ENCODE results near the gene ST6GAL2. TPM values are rescaled to one million over a fixed set of nuclear protein-coding genes. Genes with fewer than 3 reads are reported as not detected.

Gene ST6GAL2
- total and polyA plus RNA-seq, 3 experiments from 2014 or later: not detected

DNA sequence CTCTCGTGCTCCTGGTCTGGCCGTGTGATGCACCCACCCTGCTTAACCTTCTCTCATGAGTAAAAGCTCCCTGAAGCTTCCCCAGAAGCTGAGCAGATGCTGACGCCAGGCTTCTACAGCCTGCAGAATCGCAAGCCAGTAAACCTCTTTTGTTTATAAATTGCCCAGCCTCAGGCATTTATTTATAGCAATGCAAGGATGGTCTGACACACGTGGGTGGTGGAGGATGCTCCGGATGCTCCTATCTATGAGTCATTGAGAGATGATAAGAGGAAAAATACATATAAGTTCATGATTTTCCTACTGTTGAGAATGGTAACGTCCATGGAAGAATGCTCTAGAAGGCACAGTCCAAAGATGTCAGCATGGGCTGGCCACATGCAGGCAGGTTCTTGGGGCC, 8.6 kb upstream of the ST6GAL2 start:
- H3K36me3 Mint-ChIP-seq: no peaks in the 10 kb centered on the region
- peaks cover 0 to 10% (median 0%) of the 10 kb centered on the region in 5 donors for H3K9me3 Mint-ChIP-seq
- no peaks in the 10 kb centered on the region for H3K9me3 ChIP-seq (ENCODE audit: low read length)
- H3K27me3 ChIP-seq (ENCODE audit: insufficient read depth, low read length, poor library complexity, severe bottlenecking): no peaks in the 10 kb centered on the region
- ChIA-PET CTCF (no interaction called here), POLR2A (no interaction called here)
- no peak overlapping the region for H3K27ac ChIP-seq (ENCODE audit: low read depth, low read length)
- DNase-seq: no peak
- no peaks in the 10 kb centered on the region for H3K36me3 ChIP-seq (ENCODE audit: insufficient read depth, low read length)
- no peaks in the 10 kb centered on the region for H3K4me1 ChIP-seq (ENCODE audit: insufficient read depth, low read length)
- H3K4me3 Mint-ChIP-seq: no peak overlapping the region
- H3K27me3 Mint-ChIP-seq: peaks cover 0 to 2% of the 10 kb centered on the region in 2 donors
- H3K4me1 Mint-ChIP-seq: no peaks in the 10 kb centered on the region
- H3K27ac Mint-ChIP-seq: no peak overlapping the region
- no peak overlapping the region for H3K4me3 ChIP-seq (ENCODE audit: low read length)

GRCh38 chr2:106892048-106892447, 6.1 kb upstream of the ST6GAL2 start:
- H3K4me1 ChIP-seq (ENCODE audit: insufficient read depth, low read length): no peaks in the 10 kb centered on the region
- H3K4me3 ChIP-seq (ENCODE audit: low read length): no peak overlapping the region
- Mint-ChIP-seq H3K27ac (no peak overlapping the region), H3K36me3 (no peaks in the 10 kb centered on the region), H3K4me1 (no peaks in the 10 kb centered on the region), H3K9me3 (peaks cover 0 to 7% (median 0%) of the 10 kb centered on the region in 5 donors), H3K27me3 (peaks cover 0 to 5% of the 10 kb centered on the region in 2 donors), H3K4me3 (no peak overlapping the region)
- H3K36me3 ChIP-seq (ENCODE audit: insufficient read depth, low read length): no peaks in the 10 kb centered on the region
- ChIA-PET CTCF (no interaction called here), POLR2A (no interaction called here)
- H3K27ac ChIP-seq (ENCODE audit: low read depth, low read length): no peak overlapping the region
- no peaks in the 10 kb centered on the region for H3K27me3 ChIP-seq (ENCODE audit: insufficient read depth, low read length, poor library complexity, severe bottlenecking)
- no peaks in the 10 kb centered on the region for H3K9me3 ChIP-seq (ENCODE audit: low read length)
- no peak for DNase-seq

- ChIA-PET CTCF (no interaction called here), POLR2A (no interaction called here)
- H3K9me3 Mint-ChIP-seq: peaks cover 0 to 7% (median 2%) of the 10 kb centered on the region in 5 donors
- no peak overlapping the region for H3K27ac Mint-ChIP-seq
- H3K4me1 Mint-ChIP-seq: peaks cover 0 to 3% (median 0%) of the 10 kb centered on the region in 3 donors
- H3K27me3 Mint-ChIP-seq: peaks cover 4 to 8% of the 10 kb centered on the region in 2 donors
- Histone ChIP-seq H3K4me1 (ENCODE audit: insufficient read depth, low read length) (no peaks in the 10 kb centered on the region), H3K27ac (ENCODE audit: low read depth, low read length) (no peak overlapping the region), H3K27me3 (ENCODE audit: insufficient read depth, low read length, poor library complexity, severe bottlenecking) (no peaks in the 10 kb centered on the region), H3K9me3 (ENCODE audit: low read length) (no peaks in the 10 kb centered on the region), H3K4me3 (ENCODE audit: low read length) (no peak overlapping the region), H3K36me3 (ENCODE audit: insufficient read depth, low read length) (no peaks in the 10 kb centered on the region)
- H3K36me3 Mint-ChIP-seq: no peaks in the 10 kb centered on the region
- H3K4me3 Mint-ChIP-seq: no peak overlapping the region
- no peak for DNase-seq
Observed at GRCh38 chr2:106890606-106891005, 4.6 kb upstream of the ST6GAL2 start.

DNA sequence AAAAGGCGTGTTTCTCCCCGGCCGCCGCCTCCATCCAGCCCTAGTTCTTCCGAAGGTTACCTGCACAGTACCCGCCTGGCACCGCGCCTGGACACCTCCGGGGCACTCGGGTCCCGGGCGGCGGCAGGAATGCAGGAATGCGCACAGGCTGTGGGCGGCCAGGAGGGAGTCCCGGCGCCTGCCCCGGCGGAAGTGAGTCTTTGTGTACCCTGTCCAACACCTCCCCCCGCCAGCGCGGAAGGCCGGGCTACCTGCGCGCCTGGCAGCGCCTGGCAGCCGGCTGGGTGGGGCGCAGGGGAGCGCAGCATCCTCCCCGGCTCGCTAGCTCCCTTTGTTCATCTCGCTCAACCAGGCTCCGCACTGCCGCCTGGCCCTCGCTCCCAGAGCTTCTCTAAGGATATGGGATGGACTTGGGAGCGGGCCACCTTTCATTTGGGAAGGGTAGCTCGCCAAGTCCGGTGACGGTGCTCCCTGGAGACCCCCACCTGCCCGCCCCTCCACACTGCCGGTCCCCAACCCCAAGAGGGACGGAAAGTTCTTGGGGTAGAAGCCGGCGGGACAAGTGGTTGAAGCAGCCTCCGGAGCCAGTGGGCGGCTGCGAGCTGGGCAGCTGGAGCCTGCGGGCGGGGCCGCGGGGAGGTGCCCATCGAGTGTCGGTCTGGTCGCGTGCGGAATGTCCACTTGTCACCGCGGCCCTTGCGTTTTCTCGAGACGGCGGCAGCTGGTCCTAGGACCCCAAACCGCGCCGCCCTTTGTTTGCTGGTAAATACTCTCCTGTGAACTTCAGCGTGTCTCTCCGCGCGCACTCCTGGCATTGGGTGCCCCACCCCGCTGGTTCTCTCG, 1.2 kb upstream of the ST6GAL2 start:
- H3K4me3 Mint-ChIP-seq: no peak overlapping the region
- CTCF ChIA-PET: no interaction called here
- no peak for DNase-seq
- no peak overlapping the region for H3K4me3 ChIP-seq (ENCODE audit: low read length)
- no peaks in the 10 kb centered on the region for H3K4me1 ChIP-seq (ENCODE audit: insufficient read depth, low read length)
- H3K27ac Mint-ChIP-seq: no peak overlapping the region
- no peaks in the 10 kb centered on the region for H3K9me3 ChIP-seq (ENCODE audit: low read length)
- POLR2A ChIA-PET: no interaction called here
- no peak overlapping the region for H3K27ac ChIP-seq (ENCODE audit: low read depth, low read length)
- no peaks in the 10 kb centered on the region for H3K36me3 ChIP-seq (ENCODE audit: insufficient read depth, low read length)
- no peaks in the 10 kb centered on the region for H3K36me3 Mint-ChIP-seq
- H3K4me1 Mint-ChIP-seq: peaks cover 0 to 4% (median 3%) of the 10 kb centered on the region in 3 donors
- no peaks in the 10 kb centered on the region for H3K27me3 ChIP-seq (ENCODE audit: insufficient read depth, low read length, poor library complexity, severe bottlenecking)
- H3K27me3 Mint-ChIP-seq: peaks cover 16 to 19% of the 10 kb centered on the region in 2 donors
- H3K9me3 Mint-ChIP-seq: peaks cover 0 to 7% (median 2%) of the 10 kb centered on the region in 5 donors

DNA sequence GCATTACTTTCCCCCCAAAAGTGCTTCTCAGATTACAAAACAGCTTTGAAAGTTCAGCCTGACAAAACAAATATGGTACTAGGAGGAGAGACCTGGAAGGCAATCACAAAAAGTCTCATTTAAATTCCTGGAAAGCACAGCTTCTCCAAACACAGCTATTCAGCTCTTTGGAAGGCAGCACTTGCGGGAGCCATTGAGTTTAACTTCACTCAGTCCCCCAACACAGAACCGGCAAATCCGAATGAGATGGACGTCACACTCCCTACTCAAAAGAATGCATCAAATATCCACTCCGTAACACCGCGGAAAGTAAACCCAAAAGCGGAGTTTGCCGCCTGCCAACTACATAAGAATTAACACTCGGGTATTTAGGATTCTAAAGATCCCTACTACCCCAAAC, 638 bp downstream of the ST6GAL2 start:
- H3K9me3 ChIP-seq (ENCODE audit: low read length): no peaks in the 10 kb centered on the region
- H3K4me1 ChIP-seq (ENCODE audit: insufficient read depth, low read length): no peaks in the 10 kb centered on the region
- Mint-ChIP-seq H3K4me3 (peak overlapping the region in 1 of 7 donors; percentile 48), H3K4me1 (peaks cover 0 to 4% (median 3%) of the 10 kb centered on the region in 3 donors), H3K9me3 (peaks cover 0 to 7% (median 2%) of the 10 kb centered on the region in 5 donors), H3K27ac (no peak overlapping the region), H3K27me3 (peaks cover 16 to 23% of the 10 kb centered on the region in 2 donors), H3K36me3 (no peaks in the 10 kb centered on the region)
- H3K36me3 ChIP-seq (ENCODE audit: insufficient read depth, low read length): no peaks in the 10 kb centered on the region
- ChIA-PET POLR2A (no interaction called here), CTCF (no interaction called here)
- DNase-seq: no peak
- H3K4me3 ChIP-seq (ENCODE audit: low read length): no peak overlapping the region
- no peak overlapping the region for H3K27ac ChIP-seq (ENCODE audit: low read depth, low read length)
- H3K27me3 ChIP-seq (ENCODE audit: insufficient read depth, low read length, poor library complexity, severe bottlenecking): no peaks in the 10 kb centered on the region

- Histone ChIP-seq H3K36me3 (ENCODE audit: insufficient read depth, low read length) (no peaks in the 10 kb centered on the region), H3K4me1 (ENCODE audit: insufficient read depth, low read length) (no peaks in the 10 kb centered on the region), H3K9me3 (ENCODE audit: low read length) (no peaks in the 10 kb centered on the region), H3K4me3 (ENCODE audit: low read length) (no peak overlapping the region), H3K27ac (ENCODE audit: low read depth, low read length) (no peak overlapping the region), H3K27me3 (ENCODE audit: insufficient read depth, low read length, poor library complexity, severe bottlenecking) (no peaks in the 10 kb centered on the region)
- Mint-ChIP-seq H3K4me3 (no peak overlapping the region), H3K27me3 (peaks cover 13 to 23% of the 10 kb centered on the region in 2 donors), H3K27ac (no peak overlapping the region), H3K36me3 (no peaks in the 10 kb centered on the region), H3K9me3 (peaks cover 0 to 8% (median 2%) of the 10 kb centered on the region in 5 donors), H3K4me1 (peaks cover 0 to 4% (median 3%) of the 10 kb centered on the region in 3 donors)
- POLR2A ChIA-PET: no interaction called here
- CTCF ChIA-PET: no interaction called here
- no peak for DNase-seq
Observed at GRCh38 chr2:106882673-106883072, 3.3 kb downstream of the ST6GAL2 start.

DNA sequence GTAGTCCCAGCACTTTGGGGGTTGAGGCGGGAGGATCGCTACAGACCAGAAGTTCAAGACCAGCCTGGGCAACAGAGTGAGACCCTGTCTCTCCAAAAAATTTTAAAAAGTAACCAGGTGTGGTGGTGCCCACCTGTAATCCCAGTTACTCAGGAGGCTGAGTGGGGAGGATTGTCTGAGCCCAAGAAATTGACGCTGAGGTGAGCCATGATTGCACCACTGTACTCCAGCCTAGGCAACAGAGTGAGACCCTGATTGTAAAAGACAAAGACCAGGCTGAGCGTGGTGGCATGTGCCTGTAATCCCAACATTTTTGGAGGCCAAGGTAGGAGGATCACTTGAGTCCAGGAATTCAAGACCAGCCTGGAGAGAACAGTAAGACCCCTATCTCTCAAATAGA, 7.8 kb downstream of the ST6GAL2 start:
- POLR2A ChIA-PET: no interaction called here

GRCh38 chr2:106876699-106877098, 9.3 kb downstream of the ST6GAL2 start:
- Histone ChIP-seq H3K27me3 (ENCODE audit: insufficient read depth, low read length, poor library complexity, severe bottlenecking) (no peaks in the 10 kb centered on the region), H3K36me3 (ENCODE audit: insufficient read depth, low read length) (no peaks in the 10 kb centered on the region), H3K4me3 (ENCODE audit: low read length) (no peak overlapping the region), H3K4me1 (ENCODE audit: insufficient read depth, low read length) (no peaks in the 10 kb centered on the region), H3K9me3 (ENCODE audit: low read length) (no peaks in the 10 kb centered on the region), H3K27ac (ENCODE audit: low read depth, low read length) (no peak overlapping the region)
- CTCF ChIA-PET: no interaction called here
- Mint-ChIP-seq H3K27ac (no peak overlapping the region), H3K4me3 (no peak overlapping the region), H3K9me3 (peaks cover 0 to 4% (median 0%) of the 10 kb centered on the region in 5 donors), H3K4me1 (no peaks in the 10 kb centered on the region), H3K36me3 (no peaks in the 10 kb centered on the region), H3K27me3 (peaks cover 0 to 1% of the 10 kb centered on the region in 2 donors)
- DNase-seq: no peak
- POLR2A ChIA-PET: no interaction called here

More for the DNA sequence above, 7.8 kb downstream of the ST6GAL2 start:
- no peak overlapping the region for H3K4me3 ChIP-seq (ENCODE audit: low read length)
- no peaks in the 10 kb centered on the region for H3K9me3 ChIP-seq (ENCODE audit: low read length)
- DNase-seq: no peak
- H3K4me3 Mint-ChIP-seq: no peak overlapping the region
- H3K27me3 ChIP-seq (ENCODE audit: insufficient read depth, low read length, poor library complexity, severe bottlenecking): no peaks in the 10 kb centered on the region
- no peaks in the 10 kb centered on the region for H3K36me3 Mint-ChIP-seq
- no peaks in the 10 kb centered on the region for H3K36me3 ChIP-seq (ENCODE audit: insufficient read depth, low read length)
- no peaks in the 10 kb centered on the region for H3K4me1 Mint-ChIP-seq
- CTCF ChIA-PET: no interaction called here
- H3K27ac Mint-ChIP-seq: no peak overlapping the region
- no peak overlapping the region for H3K27ac ChIP-seq (ENCODE audit: low read depth, low read length)
- no peaks in the 10 kb centered on the region for H3K4me1 ChIP-seq (ENCODE audit: insufficient read depth, low read length)
- peaks cover 0 to 4% (median 0%) of the 10 kb centered on the region in 5 donors for H3K9me3 Mint-ChIP-seq
- H3K27me3 Mint-ChIP-seq: peaks cover 0 to 4% of the 10 kb centered on the region in 2 donors
